Erythroblast (primary cell): Measurements from ENCODE around the gene SLC38A9.

Experiments used
- GATA1 ChIP-seq: IDR thresholded peaks from 2 replicates; pipeline ENCODE4 v1.6.1; 2011; ENCODE audit warnings: low read depth, mild to moderate bottlenecking, control low read depth, low read length, moderate library complexity
- POLR2A ChIP-seq: IDR thresholded peaks from 2 replicates; pipeline ENCODE4 v1.6.1; 2011; ENCODE audit warnings: mild to moderate bottlenecking, low read length

GRCh38 chr5:55712023-55712859 is at the start of gene SLC38A9:
- TF ChIP-seq POLR2A (peak; percentile 42), GATA1 (no peak)
